ENCODE measurements around the gene OSBP. TPM values are rescaled to one million over a fixed set of nuclear protein-coding genes. Genes with fewer than 3 reads are reported as not detected.
"Not testable (repeated sequence)": the region's sequence is repeated elsewhere in the genome, so short reads cannot be mapped to it uniquely, and the experiment has no call there.

The OSBP gene
- total and polyA plus RNA-seq, 9 of the 15 experiments (the other 6 are each of a cell fraction or from before 2014, with no cell fraction given): 11.7 to 49.0 (median 28.7) TPM

DNA sequence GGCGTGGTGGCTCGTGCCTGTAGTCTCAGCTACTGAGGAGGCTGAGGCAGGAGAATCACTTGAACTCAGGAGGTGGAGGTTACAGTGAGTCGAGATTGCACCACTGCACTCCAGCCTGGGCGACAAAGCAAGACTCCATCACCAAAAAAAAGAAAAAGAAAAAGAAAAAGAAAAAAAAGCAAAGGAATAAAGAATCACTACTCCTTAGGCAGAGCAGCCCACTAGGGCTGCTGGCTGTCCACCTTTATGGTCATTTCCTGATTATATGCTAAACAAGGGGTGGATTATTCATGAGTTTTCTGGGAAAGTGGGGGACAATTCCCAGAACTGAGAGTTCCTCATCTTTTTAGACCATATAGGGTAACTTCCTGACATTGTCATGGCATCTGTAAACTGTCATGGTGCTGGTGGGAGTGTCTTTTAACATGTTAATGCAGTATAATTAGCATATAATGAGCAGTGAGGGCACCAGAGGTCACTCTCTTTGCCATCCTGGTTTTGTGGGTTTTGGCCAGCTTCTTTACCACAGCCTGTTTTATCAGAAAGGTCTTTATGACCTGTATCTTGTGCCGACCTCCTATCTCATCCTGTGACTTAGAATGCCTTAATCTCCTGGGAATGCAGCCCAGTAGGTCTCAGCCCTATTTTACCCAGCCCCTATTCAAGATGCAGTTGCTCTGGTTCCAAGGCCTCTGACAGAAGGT, 67.8 kb downstream of the OSBP start (continued):
- not testable (repeated sequence) for TF ChIP-seq ATF1 (CRISPR knock-in tag; IDR thresholded peaks at IDR 0.05); TOE1 (CRISPR knock-in tag; IDR thresholded peaks at IDR 0.05; ENCODE audit: borderline replicate concordance, low read depth); JUND (IDR thresholded peaks at IDR 0.05; ENCODE audit: borderline replicate concordance, low read depth, low read length)
- TF ChIP-seq ATF1 (tag; IDR thresholded peaks at IDR 0.05): peak; percentile 27; the same call in 1 of the 2 replicates
- TF ChIP-seq ZKSCAN8 (CRISPR knock-in tag; IDR thresholded peaks at IDR 0.05): 0 out of 2 replicates have a peak, but pooled peaks have one; percentile 72
- peak; percentile 78 for TF ChIP-seq KDM5B (IDR thresholded peaks at IDR 0.05; ENCODE audit: insufficient replicate concordance, low read depth, low read length)
- peak; percentile 63; the same call in 1 of the 2 replicates for TF ChIP-seq ELF1 (tag; IDR thresholded peaks at IDR 0.05)
- peak; percentile 88 for TF ChIP-seq TOE1 (IDR thresholded peaks at IDR 0.05; ENCODE audit: borderline replicate concordance)
- TF ChIP-seq MAZ (CRISPR knock-in tag; conservative IDR thresholded peaks at IDR 0.05 in 1 of 2, IDR thresholded peaks at IDR 0.05 in 1 of 2): 0 out of 4 replicates have a peak, but pooled peaks of 1 of the 2 experiments have one; percentile 48
- peak; percentile 82 for TF ChIP-seq ATF7 (IDR thresholded peaks at IDR 0.05)
- peak; percentile 86 for TF ChIP-seq ARHGAP35 (IDR thresholded peaks at IDR 0.05; ENCODE audit: partially characterized antibody)
- TF ChIP-seq KLF6 (CRISPR knock-in tag; IDR thresholded peaks at IDR 0.05; ENCODE audit: borderline replicate concordance): peak; percentile 74
- TF ChIP-seq ARNT (IDR thresholded peaks at IDR 0.05): peak; percentile 65 to 87; a peak in 3 of 4 replicates
- TF ChIP-seq SP1 (CRISPR knock-in tag; IDR thresholded peaks at IDR 0.05): peak; percentile 46
- TF ChIP-seq STAT5A (IDR thresholded peaks at IDR 0.05; ENCODE audit: borderline replicate concordance, low read length): peak; percentile 99
- peak; percentile 72; the same call in 1 of the 2 replicates for TF ChIP-seq TEAD2 (tag; IDR thresholded peaks at IDR 0.05)
- TF ChIP-seq NFIC (IDR thresholded peaks at IDR 0.05): peak; percentile 33
- TF ChIP-seq BRD4 (IDR thresholded peaks at IDR 0.05): 0 out of 2 replicates have a peak, but pooled peaks have one; percentile 5
- TF ChIP-seq, protein P1, sequence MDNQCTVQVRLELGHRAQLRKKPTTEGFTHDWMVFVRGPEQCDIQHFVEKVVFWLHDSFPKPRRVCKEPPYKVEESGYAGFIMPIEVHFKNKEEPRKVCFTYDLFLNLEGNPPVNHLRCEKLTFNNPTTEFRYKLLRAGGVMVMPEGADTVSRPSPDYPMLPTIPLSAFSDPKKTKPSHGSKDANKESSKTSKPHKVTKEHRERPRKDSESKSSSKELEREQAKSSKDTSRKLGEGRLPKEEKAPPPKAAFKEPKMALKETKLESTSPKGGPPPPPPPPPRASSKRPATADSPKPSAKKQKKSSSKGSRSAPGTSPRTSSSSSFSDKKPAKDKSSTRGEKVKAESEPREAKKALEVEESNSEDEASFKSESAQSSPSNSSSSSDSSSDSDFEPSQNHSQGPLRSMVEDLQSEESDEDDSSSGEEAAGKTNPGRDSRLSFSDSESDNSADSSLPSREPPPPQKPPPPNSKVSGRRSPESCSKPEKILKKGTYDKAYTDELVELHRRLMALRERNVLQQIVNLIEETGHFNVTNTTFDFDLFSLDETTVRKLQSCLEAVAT (IDR thresholded peaks at IDR 0.05): peak; percentile 99 to 100
- TF ChIP-seq ZNF764 (CRISPR knock-in tag; IDR thresholded peaks at IDR 0.05; ENCODE audit: low read depth): 0 out of 2 replicates have a peak, but pooled peaks have one; percentile 5
- peak; percentile 74 for TF ChIP-seq NCOR1 (IDR thresholded peaks at IDR 0.05)
- TF ChIP-seq JUND (tag; IDR thresholded peaks at IDR 0.05; ENCODE audit: borderline replicate concordance, low read depth, low read length): peak; percentile 60; the same call in 2 of the 3 replicates
- TF ChIP-seq, protein P2, sequence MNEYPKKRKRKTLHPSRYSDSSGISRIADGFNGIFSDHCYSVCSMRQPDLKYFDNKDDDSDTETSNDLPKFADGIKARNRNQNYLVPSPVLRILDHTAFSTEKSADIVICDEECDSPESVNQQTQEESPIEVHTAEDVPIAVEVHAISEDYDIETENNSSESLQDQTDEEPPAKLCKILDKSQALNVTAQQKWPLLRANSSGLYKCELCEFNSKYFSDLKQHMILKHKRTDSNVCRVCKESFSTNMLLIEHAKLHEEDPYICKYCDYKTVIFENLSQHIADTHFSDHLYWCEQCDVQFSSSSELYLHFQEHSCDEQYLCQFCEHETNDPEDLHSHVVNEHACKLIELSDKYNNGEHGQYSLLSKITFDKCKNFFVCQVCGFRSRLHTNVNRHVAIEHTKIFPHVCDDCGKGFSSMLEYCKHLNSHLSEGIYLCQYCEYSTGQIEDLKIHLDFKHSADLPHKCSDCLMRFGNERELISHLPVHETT (CRISPR knock-in tag; conservative IDR thresholded peaks at IDR 0.05 in 1 of 2, IDR thresholded peaks at IDR 0.05 in 1 of 2): peak in 1 of 2 experiments; percentile 78; a peak in 2 of 4 replicates
- TF ChIP-seq, protein P3, sequence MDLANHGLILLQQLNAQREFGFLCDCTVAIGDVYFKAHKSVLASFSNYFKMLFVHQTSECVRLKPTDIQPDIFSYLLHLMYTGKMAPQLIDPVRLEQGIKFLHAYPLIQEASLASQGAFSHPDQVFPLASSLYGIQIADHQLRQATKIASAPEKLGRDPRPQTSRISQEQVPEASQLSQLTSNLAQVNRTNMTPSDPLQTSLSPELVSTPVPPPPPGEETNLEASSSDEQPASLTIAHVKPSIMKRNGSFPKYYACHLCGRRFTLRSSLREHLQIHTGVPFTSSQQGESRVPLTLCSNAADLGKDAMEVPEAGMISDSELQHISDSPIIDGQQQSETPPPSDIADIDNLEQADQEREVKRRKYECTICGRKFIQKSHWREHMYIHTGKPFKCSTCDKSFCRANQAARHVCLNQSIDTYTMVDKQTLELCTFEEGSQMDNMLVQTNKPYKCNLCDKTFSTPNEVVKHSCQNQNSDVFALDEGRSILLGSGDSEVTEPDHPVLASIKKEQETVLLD (IDR thresholded peaks at IDR 0.05): 0 out of 2 replicates have a peak, but pooled peaks have one; percentile 61
- peak; percentile 34; the same call in 1 of the 2 replicates for TF ChIP-seq RAD51 (IDR thresholded peaks at IDR 0.05; ENCODE audit: borderline replicate concordance, low read depth)

All from K562 (cell line).